ENCODE data around the gene APBB2.

DNA sequence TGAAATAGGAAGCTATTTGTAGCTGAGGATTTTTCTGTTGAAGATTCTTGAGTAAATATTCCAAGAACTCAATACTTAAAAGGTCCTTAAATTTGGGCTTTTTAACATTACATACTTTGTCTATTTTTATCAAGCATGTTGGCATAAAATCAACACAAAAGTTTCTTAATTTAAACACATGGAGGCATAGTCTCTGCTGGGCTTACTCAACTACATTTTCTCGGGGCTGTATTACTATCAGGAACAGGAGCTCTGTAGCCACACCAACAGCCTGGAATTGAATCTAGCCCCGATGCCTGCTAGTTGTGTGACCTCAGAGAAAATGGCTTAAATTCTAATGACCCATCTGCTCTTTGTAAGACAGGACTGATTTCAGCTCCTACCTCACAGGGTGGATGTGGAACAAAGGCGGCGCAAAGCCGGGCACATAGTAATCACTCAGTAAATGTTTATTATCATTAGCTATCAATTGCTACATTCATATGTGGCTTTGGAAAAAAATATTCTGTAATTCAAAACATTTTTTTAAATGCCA is 257.6 kb downstream of the APBB2 start:
- TF ChIP-seq, protein P1, sequence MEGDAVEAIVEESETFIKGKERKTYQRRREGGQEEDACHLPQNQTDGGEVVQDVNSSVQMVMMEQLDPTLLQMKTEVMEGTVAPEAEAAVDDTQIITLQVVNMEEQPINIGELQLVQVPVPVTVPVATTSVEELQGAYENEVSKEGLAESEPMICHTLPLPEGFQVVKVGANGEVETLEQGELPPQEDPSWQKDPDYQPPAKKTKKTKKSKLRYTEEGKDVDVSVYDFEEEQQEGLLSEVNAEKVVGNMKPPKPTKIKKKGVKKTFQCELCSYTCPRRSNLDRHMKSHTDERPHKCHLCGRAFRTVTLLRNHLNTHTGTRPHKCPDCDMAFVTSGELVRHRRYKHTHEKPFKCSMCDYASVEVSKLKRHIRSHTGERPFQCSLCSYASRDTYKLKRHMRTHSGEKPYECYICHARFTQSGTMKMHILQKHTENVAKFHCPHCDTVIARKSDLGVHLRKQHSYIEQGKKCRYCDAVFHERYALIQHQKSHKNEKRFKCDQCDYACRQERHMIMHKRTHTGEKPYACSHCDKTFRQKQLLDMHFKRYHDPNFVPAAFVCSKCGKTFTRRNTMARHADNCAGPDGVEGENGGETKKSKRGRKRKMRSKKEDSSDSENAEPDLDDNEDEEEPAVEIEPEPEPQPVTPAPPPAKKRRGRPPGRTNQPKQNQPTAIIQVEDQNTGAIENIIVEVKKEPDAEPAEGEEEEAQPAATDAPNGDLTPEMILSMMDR (IDR thresholded peaks at IDR 0.05) = no peak
- TF ChIP-seq POLR2AphosphoS5 (IDR thresholded peaks at IDR 0.05) (no peak), POLR2A (IDR thresholded peaks at IDR 0.05; ENCODE audit: low read depth) (no peak), EP300 (IDR thresholded peaks at IDR 0.05) (no peak)

Data from esophagus muscularis mucosa (tissue), 4 donors.